ENCODE results near the gene BSN. TPM values are rescaled to one million over a fixed set of nuclear protein-coding genes. Genes with fewer than 3 reads are reported as not detected.

The BSN gene
- total RNA-seq, 1 donor from 2014 or later, result 0.92 TPM

GRCh38 chr3:49636883-49637609 lies 82.8 kb downstream of the BSN start:
- DNase-seq (ENCODE audit: low read depth), result no peak
- TF ChIP-seq, protein P1, sequence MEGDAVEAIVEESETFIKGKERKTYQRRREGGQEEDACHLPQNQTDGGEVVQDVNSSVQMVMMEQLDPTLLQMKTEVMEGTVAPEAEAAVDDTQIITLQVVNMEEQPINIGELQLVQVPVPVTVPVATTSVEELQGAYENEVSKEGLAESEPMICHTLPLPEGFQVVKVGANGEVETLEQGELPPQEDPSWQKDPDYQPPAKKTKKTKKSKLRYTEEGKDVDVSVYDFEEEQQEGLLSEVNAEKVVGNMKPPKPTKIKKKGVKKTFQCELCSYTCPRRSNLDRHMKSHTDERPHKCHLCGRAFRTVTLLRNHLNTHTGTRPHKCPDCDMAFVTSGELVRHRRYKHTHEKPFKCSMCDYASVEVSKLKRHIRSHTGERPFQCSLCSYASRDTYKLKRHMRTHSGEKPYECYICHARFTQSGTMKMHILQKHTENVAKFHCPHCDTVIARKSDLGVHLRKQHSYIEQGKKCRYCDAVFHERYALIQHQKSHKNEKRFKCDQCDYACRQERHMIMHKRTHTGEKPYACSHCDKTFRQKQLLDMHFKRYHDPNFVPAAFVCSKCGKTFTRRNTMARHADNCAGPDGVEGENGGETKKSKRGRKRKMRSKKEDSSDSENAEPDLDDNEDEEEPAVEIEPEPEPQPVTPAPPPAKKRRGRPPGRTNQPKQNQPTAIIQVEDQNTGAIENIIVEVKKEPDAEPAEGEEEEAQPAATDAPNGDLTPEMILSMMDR (IDR thresholded peaks at IDR 0.05; ENCODE audit: insufficient read depth, low read length, poor library complexity, severe bottlenecking), result no peak
- no peaks in the 10 kb centered on the region for H3K27me3 ChIP-seq (ENCODE audit: control insufficient read depth, insufficient read depth, low read length)
- no peaks in the 10 kb centered on the region for H3K36me3 ChIP-seq (ENCODE audit: control insufficient read depth, insufficient read depth, low read length)
- no peak overlapping the region for H3K4me3 ChIP-seq (ENCODE audit: low read depth, low read length)

- Histone ChIP-seq H3K36me3 (ENCODE audit: control insufficient read depth, insufficient read depth, low read length) (no peaks in the 10 kb centered on the region), H3K27me3 (ENCODE audit: control insufficient read depth, insufficient read depth, low read length) (no peaks in the 10 kb centered on the region), H3K4me3 (ENCODE audit: low read depth, low read length) (no peak overlapping the region)
- TF ChIP-seq, protein P1 (IDR thresholded peaks at IDR 0.05; ENCODE audit: insufficient read depth, low read length, poor library complexity, severe bottlenecking), result no peak
- no peak for DNase-seq (ENCODE audit: low read depth)
Measured at GRCh38 chr3:49638445-49638844, 84.2 kb downstream of the BSN start.

DNA sequence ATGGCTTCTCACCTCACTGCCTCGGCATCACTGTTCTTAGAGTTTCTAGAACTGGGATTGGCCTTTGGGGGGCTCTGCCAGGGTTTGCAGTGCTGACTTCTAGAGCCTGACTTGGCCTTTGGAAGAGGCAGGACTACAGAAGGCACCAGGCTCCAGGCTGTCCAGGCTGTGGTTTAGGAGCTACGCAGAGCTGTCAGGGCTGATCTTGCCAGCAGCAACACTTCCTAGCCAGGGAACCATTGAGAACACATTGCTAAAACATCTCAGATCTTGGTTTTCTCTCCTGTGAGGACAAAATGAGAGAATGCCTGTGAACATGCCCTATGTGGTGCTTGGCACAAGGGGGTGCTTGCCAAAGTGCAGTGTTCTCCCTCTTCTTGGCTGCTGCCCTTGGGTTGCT lies 85.3 kb downstream of the BSN start:
- Histone ChIP-seq H3K4me3 (ENCODE audit: low read depth, low read length) (no peak overlapping the region), H3K36me3 (ENCODE audit: control insufficient read depth, insufficient read depth, low read length) (no peaks in the 10 kb centered on the region), H3K27me3 (ENCODE audit: control insufficient read depth, insufficient read depth, low read length) (no peaks in the 10 kb centered on the region)
- TF ChIP-seq, protein P1 (IDR thresholded peaks at IDR 0.05; ENCODE audit: insufficient read depth, low read length, poor library complexity, severe bottlenecking), result no peak
- DNase-seq (ENCODE audit: low read depth), result no peak

GRCh38 chr3:49641292-49641691 lies 87.0 kb downstream of the BSN start:
- Histone ChIP-seq H3K27me3 (ENCODE audit: control insufficient read depth, insufficient read depth, low read length) (no peaks in the 10 kb centered on the region), H3K36me3 (ENCODE audit: control insufficient read depth, insufficient read depth, low read length) (no peaks in the 10 kb centered on the region), H3K4me3 (ENCODE audit: low read depth, low read length) (no peak overlapping the region)
- TF ChIP-seq, protein P1 (IDR thresholded peaks at IDR 0.05; ENCODE audit: insufficient read depth, low read length, poor library complexity, severe bottlenecking), result no peak
- no peak for DNase-seq (ENCODE audit: low read depth)

DNA sequence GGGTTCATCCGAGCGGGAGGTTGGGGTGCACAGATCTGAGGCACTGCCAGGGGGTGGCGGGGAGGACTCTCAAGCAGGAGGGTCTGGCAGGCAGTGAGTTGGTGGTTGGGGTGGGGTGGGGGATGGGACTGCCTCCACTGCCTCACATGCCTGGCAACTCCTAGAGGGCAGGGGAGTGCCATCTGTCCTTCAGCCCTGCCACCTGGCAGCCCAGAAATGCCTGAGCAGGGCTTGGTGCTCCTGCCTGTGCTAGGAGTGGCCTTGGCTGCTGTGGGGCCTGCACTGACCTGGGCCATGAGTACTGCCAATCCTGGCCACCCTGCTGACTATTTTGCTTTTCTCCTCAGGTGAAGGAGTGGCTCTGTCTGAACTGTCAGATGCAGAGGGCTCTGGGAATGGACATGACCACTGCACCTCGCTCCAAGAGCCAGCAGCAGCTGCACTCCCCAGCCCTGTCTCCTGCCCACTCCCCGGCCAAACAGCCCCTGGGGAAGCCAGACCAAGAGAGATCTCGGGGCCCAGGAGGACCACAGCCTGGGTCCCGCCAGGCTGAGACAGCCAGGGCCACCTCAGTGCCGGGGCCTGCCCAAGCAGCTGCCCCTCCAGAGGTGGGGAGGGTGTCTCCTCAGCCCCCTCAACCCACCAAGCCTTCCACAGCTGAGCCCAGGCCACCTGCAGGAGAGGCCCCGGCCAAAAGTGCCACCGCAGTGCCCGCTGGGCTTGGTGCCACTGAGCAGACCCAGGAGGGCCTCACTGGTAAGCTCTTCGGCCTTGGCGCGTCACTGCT lies 87.8 kb downstream of the BSN start:
- no peaks in the 10 kb centered on the region for H3K27me3 ChIP-seq (ENCODE audit: control insufficient read depth, insufficient read depth, low read length)
- H3K4me3 ChIP-seq (ENCODE audit: low read depth, low read length), result no peak overlapping the region
- TF ChIP-seq, protein P1 (IDR thresholded peaks at IDR 0.05; ENCODE audit: insufficient read depth, low read length, poor library complexity, severe bottlenecking), result no peak
- DNase-seq (ENCODE audit: low read depth), result no peak
- H3K36me3 ChIP-seq (ENCODE audit: control insufficient read depth, insufficient read depth, low read length), result no peaks in the 10 kb centered on the region

All from kidney epithelial cell (primary cell).